Stimulated activated CD8-positive, alpha-beta memory T cell treated with anti-CD3 and anti-CD28 coated beads, Interleukin-15, amount 100 ng/mL, for 1 hour (primary cell): ENCODE measurements around the gene TMED5.
"Not testable (repeated sequence)": the region's sequence is repeated elsewhere in the genome, so short reads cannot be mapped to it uniquely, and the experiment has no call there.

Experiments
- DNase-seq: peaks from one replicate; pipeline ENCODE4 v3.0.0-alpha.2; 2020; ENCODE audit warnings: low read depth

Gene TMED5

GRCh38 chr1:93179886-93180722, at the start of gene TMED5:
Gene TMED5, minus strand, starts transcription at chr1:93180413. Its CDS starts 171 bp downstream, at chr1:93180242.
- peak; percentile 89 for DNase-seq

DNA sequence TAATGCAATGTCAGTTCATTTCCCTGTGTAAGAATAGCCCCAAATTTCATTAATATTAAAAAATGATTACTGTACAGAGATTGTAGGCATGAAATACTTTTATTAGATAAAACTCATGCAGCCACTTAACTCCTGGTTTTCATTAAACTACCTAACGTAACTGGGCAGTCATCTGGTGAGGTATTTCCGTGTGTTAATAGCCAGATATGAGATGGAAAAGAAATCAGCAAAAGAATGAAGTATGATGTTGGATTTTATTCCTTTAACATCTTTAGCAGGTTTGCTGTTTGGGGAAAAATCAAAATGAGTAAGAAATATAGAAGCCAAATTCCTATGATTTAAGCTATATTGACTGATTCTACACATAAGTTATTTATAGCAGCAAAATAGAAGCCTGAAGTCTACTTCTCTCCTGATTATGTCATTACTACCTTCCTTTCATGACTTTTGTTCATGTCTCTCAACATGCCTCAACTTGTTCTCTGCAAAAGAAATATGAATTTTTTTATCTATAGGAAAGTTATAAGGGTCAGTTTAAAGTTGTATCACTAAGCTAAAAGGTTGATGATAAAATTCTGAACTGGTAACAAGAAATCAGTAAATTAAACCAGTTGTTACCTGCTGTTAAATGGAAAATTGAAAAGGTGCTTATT, 42.9 kb upstream of the TMED5 start:
- no peak for DNase-seq

- DNase-seq: no peak
Measured at GRCh38 chr1:93221913-93222312, 41.7 kb upstream of the TMED5 start.

DNA sequence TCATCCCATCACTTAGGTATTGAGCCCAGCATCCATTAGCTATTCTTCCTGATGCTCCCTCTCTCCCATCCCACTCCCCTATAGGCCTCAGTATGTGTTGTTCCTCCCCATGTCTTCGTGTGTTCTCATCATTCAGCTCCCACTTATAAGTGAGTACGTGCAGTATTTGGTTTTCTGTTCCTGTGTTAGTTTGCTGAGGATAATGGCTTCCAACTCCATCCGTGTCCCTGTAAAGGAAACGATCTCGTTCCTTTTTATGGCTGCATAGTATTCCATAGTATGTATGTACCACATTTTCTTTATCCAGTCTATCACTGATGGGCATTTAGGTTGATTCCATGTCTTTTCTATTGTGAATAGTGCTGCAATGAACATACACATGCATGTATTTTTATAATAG, 40.5 kb upstream of the TMED5 start:
- not testable (repeated sequence) for DNase-seq

DNA sequence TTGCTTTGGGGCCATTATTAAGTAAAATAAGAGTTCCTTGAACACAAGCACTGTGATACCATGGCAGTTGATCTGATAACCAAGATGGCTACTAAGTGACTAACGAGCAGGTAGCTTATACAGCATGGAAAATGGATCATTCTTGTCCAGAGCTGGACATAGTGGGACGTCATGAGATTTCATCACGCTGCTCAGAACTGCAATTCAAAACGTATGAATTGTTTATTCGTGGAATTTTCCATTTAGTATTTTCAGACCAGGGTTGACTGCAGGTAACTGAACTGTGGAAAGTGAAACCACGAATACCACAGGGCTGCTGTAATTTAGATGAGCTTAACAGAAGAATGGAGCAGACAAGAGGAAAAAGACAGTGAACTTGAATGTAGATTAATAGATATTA, 39.2 kb upstream of the TMED5 start:
- DNase-seq: no peak

DNA sequence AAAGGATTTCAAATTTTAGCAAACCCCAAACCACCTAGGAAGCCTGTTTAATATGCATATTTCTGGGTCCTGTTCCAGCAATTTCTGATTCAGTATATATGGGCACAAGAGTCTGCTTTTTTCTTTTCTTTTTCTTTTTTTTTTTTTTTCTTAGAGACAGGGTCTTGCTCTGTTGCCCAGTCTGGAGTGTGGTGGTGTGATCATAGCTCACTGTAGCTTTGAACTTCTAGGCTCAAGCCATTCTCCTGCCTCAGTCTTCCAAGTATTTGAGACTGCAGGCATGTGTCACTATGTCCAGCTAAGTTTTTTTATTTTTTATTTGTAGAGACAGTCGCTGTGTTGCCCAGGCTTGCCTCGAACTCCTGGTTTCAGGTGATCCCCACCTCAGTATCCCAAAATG, 35.1 kb upstream of the TMED5 start:
- DNase-seq: no peak

DNA sequence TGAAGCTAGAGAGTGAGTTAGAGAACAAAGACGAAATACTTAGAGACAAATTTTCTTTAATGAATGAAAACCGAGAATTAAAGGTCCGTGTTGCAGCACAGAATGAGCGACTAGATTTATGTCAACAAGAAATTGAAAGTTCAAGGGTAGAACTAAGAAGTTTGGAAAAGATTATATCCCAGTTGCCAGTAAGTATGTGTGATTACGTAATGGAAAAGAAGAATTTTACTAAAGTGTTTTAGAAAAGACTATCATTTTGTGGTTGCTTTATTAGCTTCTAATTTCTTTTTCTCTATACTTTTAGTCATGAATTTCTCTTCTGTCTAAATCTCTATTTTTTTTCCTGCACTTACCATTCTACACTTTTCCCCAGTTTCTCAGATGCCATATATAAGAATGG, 27.0 kb upstream of the TMED5 start:
- no peak for DNase-seq

DNA sequence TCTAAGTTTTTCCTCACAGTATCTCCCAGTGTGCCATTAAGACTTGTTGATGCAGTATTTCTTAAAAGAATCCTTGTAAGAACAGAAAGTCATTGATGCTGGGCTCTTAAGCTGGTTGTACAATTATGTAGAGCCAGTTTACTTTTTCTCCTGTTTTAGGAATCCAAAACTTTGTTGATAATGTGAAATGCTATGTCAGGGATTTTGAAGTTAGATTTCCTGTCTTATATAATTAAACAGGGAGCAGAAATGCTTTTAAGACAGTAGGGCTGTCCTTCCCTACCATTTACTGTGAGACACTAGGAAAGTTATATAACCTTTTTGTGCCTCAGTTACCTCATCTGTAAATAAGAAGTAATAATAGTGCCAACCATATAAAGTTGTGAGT, 26.3 kb upstream of the TMED5 start:
- DNase-seq: no peak

DNA sequence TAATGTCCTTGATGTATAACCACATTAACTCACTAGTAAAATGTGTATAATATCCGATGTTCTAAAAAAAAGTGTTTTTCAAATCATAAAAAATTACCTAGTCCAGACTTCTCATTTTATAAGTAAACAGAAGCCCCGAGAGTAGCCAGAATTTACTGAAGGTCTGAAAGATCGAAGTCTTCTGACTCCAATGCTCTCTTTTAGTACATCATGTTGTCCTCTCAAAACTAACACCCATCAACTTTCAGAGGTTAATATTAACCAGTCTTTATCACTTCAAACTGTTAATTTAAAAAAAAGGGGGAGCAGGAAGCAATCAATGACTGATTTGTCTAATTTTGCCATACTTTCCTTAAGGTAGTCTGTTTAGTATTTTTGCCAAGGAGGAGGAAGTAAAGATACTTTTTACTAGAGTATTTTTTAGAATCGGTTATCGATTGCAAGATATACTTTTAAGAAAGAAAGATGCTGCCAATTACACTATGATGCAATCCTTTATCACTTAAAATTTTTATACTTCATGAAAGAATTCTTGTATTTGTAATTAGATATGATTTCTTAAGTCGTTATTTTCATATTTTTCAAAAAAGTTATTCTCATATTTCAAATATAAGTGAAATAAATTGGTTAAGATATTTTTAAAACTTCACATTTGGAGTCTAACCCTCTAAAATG, 25.8 kb upstream of the TMED5 start:
- no peak for DNase-seq

GRCh38 chr1:93200714-93201113, 20.5 kb upstream of the TMED5 start:
- DNase-seq: no peak

DNA sequence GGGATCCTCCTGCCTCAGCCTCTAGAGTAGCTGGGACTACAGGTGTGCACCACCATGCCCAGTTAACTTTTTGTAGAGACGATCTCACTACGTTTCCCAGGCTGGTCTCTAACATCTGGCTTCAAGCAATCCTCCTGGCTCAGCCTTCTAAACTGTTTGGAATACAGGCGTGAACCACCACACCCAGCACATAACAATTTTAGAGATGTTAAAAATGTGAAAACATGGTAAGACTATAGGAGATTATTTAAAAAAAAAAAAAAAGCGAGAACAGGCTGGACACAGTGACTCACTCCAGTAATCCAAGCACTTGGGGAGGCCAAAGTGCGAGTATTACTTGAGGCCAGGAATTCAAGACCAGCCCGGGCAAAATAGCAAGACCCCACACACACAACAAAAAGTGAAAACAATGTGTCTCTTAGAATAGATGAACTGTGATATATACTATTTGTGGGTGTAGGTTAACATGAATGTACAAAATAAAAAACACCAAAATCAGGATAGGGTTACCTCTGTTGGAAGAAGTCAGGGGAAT, 19.9 kb upstream of the TMED5 start:
- no peak for DNase-seq

DNA sequence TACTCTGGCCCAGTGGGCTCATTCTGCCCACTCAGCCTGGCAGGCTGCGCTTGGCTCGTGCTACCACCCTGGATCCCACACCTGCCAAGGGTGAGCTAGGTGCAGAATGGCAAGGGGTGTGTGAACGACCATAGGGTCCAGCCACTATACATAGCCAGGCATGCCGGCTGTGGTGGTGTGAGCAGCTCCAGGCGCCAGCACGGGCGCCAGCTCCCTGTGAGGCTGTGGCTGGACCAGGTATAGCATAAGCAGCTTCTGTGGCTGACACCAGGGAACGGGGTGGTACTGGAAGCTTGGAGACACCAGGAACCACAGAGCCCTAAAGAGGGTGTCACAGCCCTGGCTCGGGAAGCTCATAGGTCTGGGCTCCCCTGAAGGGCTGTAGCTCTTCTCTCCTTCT, 18.9 kb upstream of the TMED5 start:
- no peak for DNase-seq

DNA sequence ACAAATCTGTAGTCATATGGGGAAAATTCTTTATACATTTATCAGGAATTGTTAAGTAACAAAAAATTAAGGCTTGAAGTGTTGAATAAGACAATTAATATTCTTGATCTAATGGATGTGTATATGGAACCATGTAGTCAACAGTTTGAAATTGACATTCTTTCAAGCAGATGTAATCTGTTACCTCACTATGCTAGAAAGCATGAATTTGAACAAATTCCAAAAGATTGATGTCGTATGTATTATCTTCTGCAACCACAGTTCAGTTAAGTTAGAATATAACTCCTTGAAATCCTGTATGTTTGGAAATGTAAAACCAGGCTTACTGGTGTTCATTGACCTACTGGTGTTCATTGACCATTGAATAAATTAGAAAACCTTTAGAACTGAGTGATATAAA, 16.4 kb upstream of the TMED5 start:
- DNase-seq: no peak

GRCh38 chr1:93194231-93194990, 14.2 kb upstream of the TMED5 start:
- no peak for DNase-seq

- DNase-seq: no peak
Measured at GRCh38 chr1:93190432-93190831, 10.2 kb upstream of the TMED5 start.

- no peak for DNase-seq
Measured at GRCh38 chr1:93186667-93187066, 6.5 kb upstream of the TMED5 start.

DNA sequence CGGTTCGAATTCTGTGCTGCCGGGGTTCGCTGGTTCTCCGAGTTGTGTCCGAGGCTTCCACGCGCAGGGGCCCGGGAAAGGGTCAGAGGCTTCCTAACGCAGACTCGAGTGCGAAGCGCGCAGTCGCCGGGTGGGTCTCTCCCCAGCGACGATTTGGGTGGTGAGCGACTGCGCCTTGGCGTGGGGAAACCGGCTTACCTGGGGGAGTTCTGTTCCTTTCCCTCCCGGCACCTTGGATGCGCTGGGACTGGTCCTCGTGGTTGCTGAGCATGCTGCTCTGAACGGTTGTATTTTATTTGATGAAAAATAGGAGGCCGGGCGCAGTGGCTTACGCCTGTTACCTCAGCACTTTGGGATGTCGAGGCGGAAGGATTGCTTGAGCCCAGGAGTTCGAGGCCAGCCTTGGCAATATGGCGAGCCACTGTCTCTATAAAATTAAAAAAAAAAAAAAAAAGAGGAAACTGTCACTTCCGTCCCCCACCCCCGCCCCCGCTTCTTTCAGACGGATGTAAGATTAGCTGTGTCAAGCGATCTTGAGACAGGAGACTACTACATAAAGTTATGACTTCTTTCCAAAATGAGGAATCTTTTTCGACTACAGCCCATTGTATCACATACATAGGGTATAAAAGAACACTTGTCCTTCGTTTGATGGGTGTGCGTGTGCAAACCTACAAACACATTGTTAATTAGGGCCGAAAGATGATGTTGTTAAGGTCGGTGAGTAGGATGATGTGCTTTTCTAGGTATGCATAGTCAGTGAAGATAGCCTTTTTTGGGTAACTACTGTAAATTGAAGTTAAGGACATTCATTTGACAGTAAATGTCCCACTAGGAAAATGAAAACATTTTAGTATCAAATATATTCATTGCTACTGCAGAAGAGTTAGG, 755 bp upstream of the TMED5 start, which contains the start of gene CCDC18:
CCDC18 (plus strand) TSS at position 2 of the 891 bp plus-strand sequence. CDS start 2,638 bp downstream, outside the sequence.
- peak; percentile 32 for DNase-seq

- DNase-seq: no peak
Measured at GRCh38 chr1:93178418-93178817, 1.8 kb downstream of the TMED5 start.

- no peak for DNase-seq
Measured at GRCh38 chr1:93177991-93178390, 2.2 kb downstream of the TMED5 start.

- not testable (repeated sequence) for DNase-seq
Measured at GRCh38 chr1:93174638-93175037, 5.6 kb downstream of the TMED5 start.

- no peak for DNase-seq
Measured at GRCh38 chr1:93172778-93173177, 7.4 kb downstream of the TMED5 start.
